HL-60 (cell line): ENCODE results near the gene PLSCR3.

Experiments
- CTCF ChIP-seq: IDR thresholded peaks from one replicate; pipeline ENCODE4 v1.5.1; 2011; ENCODE audit warnings: low read length, control low read depth, inconsistent platforms; ENCODE audit not compliant: insufficient read depth
- POLR2AphosphoS5 ChIP-seq: IDR thresholded peaks from 2 replicates; pipeline ENCODE4 v1.6.1; 2012; ENCODE audit warnings: low read depth

GRCh38 chr17:7438656-7439460 is 44.5 kb upstream of the PLSCR3 start:
- no peak for TF ChIP-seq CTCF
- TF ChIP-seq POLR2AphosphoS5 = no peak
